Superior temporal gyrus (tissue), 1 donor: ENCODE data around the gene SAPCD1.

Experiments
- DNase-seq: peaks from one replicate; pipeline ENCODE4 v3.0.0-alpha.2; 2016; ENCODE audit errors: extremely low spot score

SAPCD1 gene

DNA sequence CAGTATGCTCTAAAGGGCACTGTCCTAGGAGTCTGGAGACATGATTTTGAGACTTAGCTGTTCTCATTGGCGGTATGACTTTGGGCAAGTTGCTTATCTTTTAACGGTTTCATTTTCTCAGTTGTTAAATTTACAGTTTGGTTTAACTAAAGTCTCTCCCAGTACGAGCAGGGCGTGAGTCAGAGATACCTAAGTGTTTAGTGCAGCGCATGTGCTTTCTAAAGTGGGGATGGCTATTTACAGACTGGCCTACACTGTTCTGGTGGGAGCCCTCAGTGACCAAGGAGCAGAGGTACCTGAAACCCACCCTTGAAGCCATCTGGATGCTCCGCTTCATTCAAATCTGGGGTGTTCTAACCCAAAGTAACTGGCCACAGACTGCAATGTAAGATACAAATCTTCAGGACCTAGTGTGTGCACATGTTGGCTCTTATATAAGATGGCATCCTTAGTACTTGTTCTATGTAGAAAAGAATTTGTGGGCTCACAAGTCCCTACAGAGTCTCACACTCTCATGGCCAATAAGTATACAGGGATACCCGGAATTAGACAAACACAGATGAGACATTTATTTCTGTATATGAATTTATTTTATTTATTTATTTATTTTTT, 11.9 kb upstream of the SAPCD1 start:
- no peak for DNase-seq

DNA sequence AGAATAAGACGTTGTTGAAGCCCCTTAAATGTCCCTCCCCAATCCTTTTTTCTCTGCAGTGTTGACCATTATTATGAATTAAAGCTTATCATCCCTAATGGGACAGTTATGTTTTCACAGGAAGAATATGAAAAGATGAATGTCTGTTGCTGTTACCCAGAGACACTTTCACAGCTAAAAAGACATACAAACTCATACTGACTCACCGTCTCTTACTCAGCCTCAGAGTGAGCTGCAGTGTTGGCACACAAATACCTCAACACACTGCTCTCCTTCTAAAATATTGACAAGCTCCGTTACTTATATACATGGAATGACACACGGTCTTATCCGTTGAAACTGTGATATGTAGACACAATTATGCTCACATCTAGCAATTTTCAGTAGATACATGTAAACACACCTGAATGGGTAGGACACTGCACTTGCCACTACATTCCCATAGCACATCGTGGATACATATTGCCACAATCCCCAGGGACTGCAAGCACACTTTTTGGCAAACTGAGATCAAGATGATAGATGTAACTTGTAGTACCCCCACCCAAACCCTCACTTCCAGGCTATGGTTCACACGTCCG, 9.6 kb upstream of the SAPCD1 start:
- DNase-seq, result no peak

DNA sequence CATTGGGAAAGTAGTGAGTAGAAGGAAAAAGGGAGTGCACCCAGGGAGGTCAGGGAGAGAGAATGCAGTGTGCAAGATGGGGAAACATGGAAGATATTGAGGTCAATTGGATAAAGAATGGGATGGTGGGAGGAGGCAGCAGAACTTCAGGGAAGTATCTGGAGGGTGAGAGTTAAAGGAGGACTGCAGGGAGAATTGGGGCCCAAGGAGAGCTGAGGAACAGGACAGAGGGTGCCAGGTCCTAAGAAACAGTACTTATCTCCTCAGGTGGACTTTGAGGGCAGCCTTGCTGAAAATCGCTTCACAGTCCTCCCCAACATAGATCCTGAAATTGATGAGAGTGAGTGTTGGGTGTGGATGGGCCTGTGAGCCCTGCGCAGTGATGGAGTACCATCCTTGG, 4.2 kb upstream of the SAPCD1 start:
- DNase-seq, result no peak

GRCh38 chr6:31760790-31761189, 1.7 kb upstream of the SAPCD1 start:
- no peak for DNase-seq

GRCh38 chr6:31761343-31761742, 1.1 kb upstream of the SAPCD1 start:
- no peak for DNase-seq

DNA sequence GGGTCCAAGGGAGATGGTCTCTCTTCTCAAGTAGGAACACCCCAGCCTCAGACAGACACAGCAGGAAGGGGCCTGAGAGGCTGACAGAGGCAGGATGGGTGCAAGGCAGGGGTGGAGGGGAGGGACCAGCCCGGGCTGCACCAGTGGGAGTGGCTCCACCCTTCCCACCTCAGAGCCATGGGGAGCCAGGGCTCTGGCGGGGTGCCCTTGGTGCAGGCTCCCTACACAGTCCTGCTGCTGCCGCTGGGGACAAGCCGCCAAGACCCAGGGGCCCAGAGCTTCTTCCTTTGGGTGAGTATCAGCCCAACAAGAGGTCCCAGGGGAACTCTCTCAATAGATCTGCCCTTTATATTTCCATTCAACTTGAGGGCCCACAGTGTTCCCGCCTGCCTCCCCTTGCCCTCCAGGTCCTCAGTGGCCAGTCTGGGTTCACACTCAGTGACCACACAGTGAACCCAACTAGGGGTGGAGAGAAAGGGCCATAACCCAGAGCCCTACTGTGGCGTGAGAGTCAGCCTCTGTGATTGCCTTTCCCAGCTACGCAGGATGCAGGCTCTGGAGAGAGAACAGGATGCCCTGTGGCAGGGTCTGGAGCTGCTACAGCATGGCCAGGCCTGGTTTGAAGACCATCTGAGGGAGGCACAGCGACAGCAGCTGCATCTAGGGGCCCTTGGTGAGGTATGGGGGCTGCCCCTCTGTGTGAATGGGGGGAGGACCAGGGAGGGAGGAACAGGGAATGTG, 592 bp downstream of the SAPCD1 start:
- no peak for DNase-seq

DNA sequence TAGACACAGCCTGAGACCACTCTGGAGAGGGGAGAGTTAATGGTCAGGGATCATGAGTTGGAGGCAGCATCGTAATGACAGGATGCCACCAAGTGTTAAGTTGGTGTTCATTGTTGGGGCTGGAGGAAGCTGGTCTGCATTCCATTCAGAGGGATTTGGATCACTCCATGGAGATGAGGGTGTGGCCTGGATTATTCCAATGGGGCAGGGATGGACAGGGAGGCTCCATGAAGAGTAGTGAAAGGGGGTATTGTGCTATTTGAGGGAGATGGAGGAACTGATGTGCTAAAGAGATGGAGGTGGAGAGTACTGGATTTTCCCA, 1.1 kb downstream of the SAPCD1 start:
- DNase-seq, result no peak

- DNase-seq, result no peak
Observed at GRCh38 chr6:31764198-31764597, 1.7 kb downstream of the SAPCD1 start.

- DNase-seq, result no peak
Observed at GRCh38 chr6:31765559-31765909, 3.1 kb downstream of the SAPCD1 start.

- DNase-seq, result no peak
Observed at GRCh38 chr6:31765910-31766794, 3.7 kb downstream of the SAPCD1 start.

DNA sequence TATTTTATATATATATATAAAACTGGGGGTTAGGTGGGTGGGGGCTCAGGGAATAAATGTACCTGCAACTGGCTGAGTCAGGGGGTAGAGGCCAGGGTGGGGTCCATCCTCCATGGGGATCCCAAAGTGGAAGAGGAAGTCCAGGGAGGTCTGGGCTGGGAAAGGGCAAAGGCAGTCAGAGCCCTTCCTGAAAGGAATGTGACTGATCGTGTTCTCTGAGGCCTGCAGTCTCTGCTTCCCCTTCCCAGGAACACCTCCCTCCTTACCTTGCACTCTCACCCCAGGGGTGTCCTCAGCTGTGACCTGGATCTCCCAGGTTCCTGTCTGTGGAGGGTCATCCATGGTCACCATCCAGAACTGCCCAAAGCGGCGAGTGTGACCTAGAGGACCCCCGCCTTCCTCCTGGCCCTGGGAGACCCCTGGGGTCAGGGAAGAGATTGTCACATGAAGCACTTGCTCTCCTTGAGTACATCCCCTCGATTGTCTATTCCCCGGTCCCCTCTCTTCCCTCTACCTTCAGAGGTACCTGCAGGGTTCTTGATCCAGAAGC, 4.7 kb downstream of the SAPCD1 start:
- no peak for DNase-seq

GRCh38 chr6:31768363-31769257, 6.2 kb downstream of the SAPCD1 start:
- DNase-seq, result peak; percentile 16

- DNase-seq, result no peak
Observed at GRCh38 chr6:31769684-31770371, 7.4 kb downstream of the SAPCD1 start.

DNA sequence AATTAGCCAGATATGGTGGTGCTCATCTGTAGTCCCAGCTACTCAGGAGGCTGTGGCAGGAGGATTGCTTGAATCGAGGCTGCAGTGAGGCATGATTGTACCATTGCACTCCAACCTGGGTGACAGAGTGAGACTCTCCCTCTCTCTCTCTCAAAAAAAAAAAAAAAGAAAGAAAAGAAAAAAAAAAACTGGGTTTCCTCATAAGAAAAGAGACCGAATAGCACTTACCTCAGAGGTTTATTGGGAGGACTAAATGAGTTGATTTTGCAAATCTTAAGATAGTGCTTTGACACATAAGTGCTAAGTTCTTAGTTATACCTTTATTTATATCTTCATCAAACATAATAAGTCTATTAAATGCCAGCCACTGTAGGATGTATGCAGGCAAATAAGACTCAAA, 8.4 kb downstream of the SAPCD1 start:
- DNase-seq, result no peak

DNA sequence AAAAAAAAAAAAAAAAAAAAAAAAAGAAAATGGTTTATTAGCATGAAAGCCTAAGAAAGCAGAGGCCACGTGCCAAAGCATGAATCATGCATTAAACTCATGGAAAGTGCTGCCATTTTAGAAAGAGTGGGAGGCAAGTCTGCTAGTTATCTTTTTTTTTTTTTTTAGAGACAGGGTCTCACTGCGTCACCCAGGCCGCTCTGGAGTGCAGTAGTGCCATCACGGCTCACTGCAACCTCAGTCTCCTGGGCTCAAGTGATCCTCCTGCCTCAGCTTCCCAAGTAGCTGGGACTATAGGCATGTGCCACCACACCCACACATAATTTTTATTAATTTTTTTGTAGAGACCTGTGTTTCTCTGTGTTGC, 9.5 kb downstream of the SAPCD1 start:
- DNase-seq, result no peak

DNA sequence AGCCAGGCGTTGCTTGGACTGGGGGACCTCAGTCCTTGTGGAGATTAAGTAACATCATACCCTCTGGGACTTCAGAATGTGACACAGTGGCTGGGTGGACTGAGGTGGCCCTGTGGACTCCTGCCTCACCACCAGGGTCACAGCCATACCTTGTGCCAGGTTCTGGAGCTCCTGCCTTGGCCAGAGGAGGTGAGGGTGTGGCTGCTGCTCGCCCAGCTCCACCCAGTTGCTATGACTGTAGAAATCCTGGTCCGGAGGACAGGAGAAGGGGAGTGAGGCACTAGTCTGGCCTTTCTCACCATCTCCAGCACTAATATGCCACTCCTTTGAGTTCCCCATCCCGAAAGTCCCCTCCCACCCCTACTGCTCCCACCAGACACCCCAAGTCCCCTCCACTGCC, 12.7 kb downstream of the SAPCD1 start:
- no peak for DNase-seq

- no peak for DNase-seq
Observed at GRCh38 chr6:31775633-31776484, 13.4 kb downstream of the SAPCD1 start.

DNA sequence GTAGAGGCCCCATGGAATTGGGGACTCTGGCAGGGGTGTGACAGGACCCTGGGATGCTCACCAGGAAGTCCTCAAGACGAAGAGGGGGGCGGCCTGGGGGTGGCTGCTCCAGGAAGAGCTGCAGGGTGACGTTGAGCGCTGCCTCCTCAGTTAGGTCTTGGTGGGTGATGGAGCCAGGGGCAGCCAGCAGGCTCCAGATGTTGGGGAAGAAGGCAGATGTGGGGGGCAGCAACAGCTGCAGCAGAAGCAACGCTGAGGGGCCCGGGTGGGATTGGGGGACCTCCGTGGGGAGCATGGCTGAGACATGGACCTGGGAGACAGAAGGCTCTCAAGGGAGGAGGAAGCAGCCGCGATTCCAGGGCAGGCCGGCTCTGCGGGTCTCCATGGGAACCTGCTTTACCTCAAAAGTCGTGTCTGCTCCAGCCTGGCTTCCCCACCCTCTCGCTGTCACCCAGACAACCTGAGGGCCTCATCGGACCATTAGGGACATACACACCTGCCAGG, 14.1 kb downstream of the SAPCD1 start:
- DNase-seq, result no peak

GRCh38 chr6:31776989-31777666, 14.7 kb downstream of the SAPCD1 start, which contains the start of gene VWA7:
VWA7 (minus strand) TSS chr6:31777328; CDS start chr6:31776779, 549 bp downstream.
- no peak for DNase-seq
